HCEC 1CT (cell line): ENCODE data around the gene PLXND1.

ENCODE experiments used
- DNase-seq: peaks from one replicate; pipeline ENCODE4 v3.0.0-alpha.2; 2017

Gene PLXND1

GRCh38 chr3:129600348-129600747, 6.1 kb downstream of the PLXND1 start:
- no peak for DNase-seq

DNA sequence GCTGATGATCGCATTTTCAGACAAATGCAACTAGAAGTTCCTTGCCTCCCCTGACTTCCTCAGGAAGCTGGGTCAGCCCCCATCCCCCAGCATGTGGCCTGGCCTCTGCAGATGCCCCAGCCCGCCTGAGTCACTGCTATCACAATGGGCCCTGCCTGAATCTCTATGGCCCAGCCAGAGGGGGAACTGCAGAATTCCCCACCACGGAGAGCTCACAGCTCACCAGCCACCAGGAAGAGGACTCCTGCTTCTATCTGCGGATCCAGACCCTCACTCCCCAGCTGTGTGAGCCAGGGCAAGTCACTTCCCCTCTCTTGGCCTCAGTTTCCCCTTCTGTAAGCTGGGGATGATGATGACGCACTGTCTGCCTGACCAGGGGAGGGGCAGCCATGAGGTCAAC, 6.9 kb downstream of the PLXND1 start:
- peak; percentile 42 for DNase-seq

DNA sequence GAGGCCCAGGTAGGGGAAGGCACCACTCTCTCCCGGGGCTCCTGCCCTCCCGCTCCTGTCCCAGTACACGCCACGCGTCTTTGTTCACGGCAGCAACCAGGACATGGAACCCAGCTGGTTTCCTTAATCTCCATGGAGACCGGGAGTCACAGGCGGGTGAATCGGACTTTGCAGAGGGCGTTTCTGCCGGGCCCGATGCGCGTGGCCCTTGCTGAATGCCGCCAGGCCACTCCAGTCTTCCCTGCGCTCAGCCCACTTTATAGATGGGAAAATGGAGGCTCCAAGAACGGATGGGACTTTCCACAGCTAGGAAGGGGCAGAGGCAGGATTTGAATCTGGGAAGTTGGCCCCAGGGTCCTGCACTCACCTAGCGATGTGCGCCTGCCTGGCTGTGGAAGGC, 7.4 kb downstream of the PLXND1 start:
- DNase-seq, result no peak

- DNase-seq, result no peak
Measured at GRCh38 chr3:129598484-129598883, 8.0 kb downstream of the PLXND1 start.

- DNase-seq, result no peak
Measured at GRCh38 chr3:129598000-129598381, 8.5 kb downstream of the PLXND1 start.

DNA sequence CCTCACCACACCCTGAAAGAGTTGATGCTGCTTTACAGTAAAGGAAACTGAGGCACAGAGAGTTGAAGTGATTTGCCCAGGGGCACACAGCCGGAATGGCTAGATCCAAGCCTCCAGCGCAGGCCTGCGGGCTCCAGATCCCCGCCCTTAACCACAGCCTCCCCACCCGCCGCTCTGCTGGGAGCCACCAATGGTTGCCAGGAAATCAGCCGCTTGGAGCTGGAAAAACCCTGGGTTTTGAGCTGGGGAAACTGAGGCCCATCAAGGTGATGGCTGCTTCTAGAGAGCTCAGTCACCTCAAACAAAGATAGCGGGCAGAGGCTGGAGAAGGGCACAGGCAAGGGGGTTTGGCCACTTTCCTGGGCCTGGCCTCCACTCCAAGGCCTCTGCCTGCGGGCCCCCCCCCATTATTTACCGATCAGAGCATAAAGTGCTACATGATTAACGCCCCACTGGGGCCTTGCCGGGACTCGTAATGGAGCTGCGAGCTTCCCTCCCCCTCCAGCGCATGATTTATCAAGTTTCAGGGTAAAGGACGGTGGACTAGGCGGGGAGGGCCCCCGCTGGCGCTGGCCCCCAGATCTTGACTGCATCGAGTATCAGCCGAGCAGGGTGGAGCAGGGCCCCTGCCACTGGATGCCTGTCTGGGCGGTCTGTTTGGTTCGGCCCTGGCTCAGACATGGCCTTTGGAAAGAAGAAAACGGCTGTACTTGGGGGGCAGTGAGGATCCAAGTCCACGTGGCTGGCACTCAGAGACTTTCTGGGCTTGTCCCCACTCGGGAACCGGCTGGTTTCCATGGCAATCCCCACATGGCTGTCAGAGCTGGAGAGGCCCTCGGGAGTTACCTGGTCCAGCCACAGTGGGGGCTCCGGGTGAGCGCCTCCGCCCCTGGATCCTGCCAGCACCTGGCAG, 9.1 kb downstream of the PLXND1 start:
- DNase-seq, result no peak

DNA sequence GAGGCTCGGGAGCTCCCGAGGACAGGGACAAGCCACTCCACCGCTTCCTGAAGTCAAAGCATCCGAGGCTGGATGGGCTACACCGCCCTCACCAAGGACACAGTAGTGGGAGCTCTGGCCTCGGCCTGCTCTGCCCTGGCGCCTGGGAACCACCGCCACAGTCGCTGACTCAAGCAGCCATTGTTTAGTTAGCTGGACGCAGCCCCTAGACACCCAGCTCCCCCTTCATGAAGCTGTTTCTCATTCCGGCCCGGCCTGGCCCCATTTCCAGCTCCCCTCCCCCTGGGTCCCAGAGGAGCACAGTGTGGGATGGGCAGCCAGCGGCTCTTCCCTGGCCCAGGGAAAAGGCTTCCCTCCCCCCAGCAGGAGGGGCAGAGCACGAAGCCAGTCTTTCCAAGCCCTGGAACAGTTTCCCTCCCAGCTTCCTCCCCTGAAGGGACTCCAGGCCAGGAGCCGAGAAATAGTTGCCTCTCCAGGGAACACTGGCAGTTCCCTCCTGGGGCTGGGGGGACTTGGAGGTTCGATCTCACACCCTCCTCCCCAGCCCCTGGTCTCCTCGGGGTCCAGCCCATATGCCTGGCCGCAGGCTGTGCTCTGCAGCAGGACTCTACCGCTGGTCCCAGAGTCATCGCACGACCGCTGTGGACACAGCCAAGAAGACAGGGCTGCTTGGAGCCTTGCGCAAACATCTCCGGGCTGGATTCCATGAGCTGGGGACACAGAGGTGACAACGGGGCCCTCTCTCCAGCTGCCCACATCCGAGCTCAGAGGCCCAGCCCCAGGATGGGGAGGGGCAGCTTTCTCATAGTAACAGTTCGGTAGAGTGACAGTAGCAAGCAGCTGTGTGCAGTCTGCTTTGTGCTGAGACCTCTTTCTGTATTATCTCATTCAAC, 10.0 kb downstream of the PLXND1 start:
- DNase-seq, result peak; percentile 36

DNA sequence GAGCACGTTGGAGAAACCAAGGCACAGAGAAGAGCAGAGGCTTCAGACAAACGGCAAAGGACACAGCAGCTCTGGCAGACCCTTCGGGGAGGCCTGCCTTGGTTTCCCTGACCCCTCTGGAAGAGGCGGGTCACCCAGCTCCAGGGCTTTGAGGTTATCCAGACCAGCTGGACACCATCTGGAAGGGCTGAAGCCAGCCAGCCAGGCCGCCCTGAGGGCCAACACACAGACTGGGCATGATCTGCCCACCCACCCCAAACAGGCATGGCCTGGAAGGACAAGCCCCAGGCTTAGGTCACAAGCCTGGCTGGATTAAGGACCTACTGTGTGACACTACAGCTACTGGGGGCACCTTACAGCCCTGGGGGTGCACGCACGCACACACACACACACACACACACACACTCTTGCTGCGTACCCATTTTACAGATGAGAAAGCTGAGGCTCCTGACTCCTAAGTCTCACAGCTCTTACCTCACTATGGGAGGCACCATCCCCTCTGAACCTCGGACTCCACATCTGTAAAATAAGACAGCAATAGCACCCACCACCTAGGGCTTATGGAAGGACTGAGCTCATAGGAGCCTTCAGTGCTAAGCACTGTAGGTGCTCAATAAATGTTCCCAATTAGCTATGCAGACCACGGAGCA, 10.8 kb downstream of the PLXND1 start:
- no peak for DNase-seq

DNA sequence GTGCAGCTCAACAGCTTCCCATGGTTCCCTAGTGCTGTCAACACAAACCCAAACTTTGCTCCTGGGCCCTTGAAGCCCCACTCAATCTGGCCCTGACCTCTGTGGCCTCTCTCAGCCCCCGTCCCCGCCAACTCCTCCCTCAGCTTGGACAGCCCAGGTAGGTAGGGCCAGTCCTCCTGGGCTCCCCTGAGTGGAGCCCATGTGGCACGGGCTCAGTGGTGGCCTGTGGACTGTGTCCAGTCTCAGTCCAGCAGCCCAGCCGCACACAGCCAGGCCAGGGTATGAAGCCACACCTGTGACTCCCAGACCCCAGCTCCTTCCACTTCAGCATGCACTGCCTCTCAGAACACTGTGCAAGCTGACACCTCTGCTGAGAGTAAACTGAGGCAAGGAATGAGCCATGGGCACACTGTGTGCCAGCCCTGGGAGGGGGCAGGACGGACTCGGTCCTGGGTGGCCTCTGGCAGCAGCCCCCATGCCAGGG, 11.5 kb downstream of the PLXND1 start:
- DNase-seq, result no peak

DNA sequence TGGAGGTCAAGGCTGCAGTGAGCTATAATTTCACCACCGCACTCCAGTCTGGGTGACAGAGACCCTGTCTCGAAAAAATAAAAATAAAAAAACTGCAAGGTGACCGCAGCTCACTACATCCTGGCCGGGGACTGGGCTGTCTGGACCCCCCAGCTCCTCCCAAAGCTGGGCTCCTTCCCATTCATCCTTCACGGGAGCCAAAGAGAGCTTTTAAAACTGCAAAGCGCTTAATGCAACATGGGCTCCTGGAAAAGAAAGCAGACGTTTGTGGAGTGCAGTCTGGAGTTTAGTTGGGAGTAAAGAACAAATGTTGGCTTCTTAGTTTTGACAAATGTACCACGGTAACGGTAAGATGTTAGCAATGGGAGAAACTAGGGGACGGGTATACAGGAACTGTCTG, 12.1 kb downstream of the PLXND1 start:
- no peak for DNase-seq

GRCh38 chr3:129593595-129594339, 12.7 kb downstream of the PLXND1 start:
- no peak for DNase-seq

- DNase-seq, result no peak
Measured at GRCh38 chr3:129593230-129593594, 13.3 kb downstream of the PLXND1 start.

- no peak for DNase-seq
Measured at GRCh38 chr3:129592381-129593131, 13.9 kb downstream of the PLXND1 start.

- DNase-seq, result no peak
Measured at GRCh38 chr3:129591932-129592331, 14.5 kb downstream of the PLXND1 start.

- no peak for DNase-seq
Measured at GRCh38 chr3:129590215-129590614, 16.3 kb downstream of the PLXND1 start.

GRCh38 chr3:129587566-129588210, 18.8 kb downstream of the PLXND1 start:
- DNase-seq, result no peak

- DNase-seq, result no peak
Measured at GRCh38 chr3:129586746-129587430, 19.6 kb downstream of the PLXND1 start.

GRCh38 chr3:129585949-129586657, 20.4 kb downstream of the PLXND1 start:
- DNase-seq, result no peak

DNA sequence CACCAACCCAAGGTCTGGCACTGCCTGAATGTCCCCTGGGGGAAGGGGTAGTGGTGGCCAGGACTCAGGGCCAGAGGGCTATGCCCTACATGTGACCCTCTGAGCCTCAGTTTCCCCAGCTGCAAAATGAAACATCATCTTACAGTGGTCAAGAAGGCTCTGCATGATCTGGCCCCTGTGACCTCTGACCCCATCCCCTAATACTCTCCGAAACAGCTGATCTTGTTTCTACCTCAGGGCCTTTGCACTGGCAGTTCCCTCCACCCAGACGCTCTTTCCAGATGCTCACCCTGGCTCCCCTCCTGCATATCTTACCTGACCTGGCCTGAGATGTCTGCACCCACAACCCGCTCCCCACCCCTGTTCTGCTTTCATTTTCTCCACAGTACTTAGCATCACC, 21.8 kb downstream of the PLXND1 start:
- no peak for DNase-seq

DNA sequence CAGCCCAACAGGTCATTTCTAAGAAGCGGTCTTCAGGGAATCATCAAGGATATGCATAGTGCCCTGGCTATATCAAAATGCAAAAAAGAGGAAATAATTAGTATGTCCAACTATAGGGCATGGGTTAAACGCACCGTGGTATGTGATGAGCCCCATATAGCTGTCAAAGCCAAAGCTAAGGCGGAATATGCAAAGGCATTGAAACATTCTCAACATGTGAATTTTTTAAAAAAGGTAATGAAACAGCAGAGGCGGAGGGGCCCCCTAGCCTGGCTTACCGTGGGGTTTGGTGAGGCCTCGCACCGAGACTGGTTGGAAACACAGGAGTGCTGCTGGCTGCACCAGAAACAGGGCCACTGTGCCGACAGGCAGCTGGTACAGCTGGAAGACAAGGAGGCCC, 23.2 kb downstream of the PLXND1 start:
- DNase-seq, result no peak
